ENCODE data around the gene LY86.

The LY86 gene

DNA sequence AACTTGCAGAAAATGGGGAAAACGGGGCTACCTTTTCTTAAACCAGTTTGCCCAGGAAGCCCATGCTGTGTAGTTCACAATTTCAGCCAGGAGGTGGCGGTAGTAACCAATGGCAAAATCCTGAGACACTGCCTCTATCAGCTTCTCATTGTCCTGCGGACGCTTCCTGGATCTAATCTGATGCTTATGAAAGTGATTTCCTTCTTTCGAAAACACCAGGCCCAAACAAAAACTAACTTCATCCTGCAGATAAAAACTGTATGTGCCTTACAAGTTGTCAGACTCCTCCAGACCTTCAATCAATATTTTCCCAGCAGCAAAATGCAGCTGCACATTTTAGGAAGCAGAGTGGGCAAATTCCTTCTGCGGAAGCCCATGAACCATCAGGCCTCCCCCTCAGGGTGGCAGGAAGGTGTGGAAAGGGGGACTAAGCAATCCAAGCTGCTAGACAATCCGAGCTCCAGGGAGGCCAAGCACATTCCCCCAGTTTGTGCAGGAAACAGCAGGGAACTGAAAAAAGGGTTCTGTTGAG lies 88.5 kb downstream of the LY86 start:
- Histone ChIP-seq H3K4me1 (ENCODE audit: control insufficient read depth in 5 of 5, insufficient read depth in 5 of 5, low read length in 5 of 5) (peaks cover 4 to 45% (median 38%) of the 10 kb centered on the region in 5 donors), H3K27ac (ENCODE audit: low read depth, low read length) (peak overlapping the region; percentile 66), H3K9ac (ENCODE audit: low read length in 5 of 5) (no peak overlapping the region)

DNA sequence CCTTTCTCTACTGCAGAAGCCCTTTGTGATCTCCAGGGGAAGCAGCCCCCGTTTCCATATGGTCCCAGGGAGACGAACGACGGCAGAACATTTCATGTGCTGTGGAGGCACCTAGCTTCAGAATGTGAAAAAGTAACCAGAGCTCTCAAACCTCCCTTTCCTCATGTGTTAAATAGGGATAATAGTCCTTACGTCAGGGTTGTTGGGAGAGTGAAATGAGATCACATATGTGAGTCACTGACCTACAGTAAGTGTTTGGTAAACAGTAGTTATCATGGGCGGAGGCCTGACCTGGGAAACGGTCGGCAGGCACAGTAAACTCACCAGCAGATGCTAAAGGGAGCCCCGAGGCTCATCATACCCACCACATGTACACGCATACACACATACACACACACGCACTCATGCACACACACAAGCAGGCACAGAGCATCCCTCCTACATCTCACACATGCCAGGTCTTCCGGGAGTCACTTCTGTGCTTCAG lies 89.7 kb downstream of the LY86 start:
- Histone ChIP-seq H3K9ac (ENCODE audit: low read length in 5 of 5) (no peak overlapping the region), H3K27me3 (ENCODE audit: control insufficient read depth in 5 of 5, insufficient read depth in 4 of 5, low read length in 5 of 5) (no peaks in the 10 kb centered on the region), H3K9me3 (ENCODE audit: control insufficient read depth in 5 of 5, low read length in 5 of 5) (no peaks in the 10 kb centered on the region), H3K27ac (ENCODE audit: low read depth, low read length) (no peak overlapping the region), H3K4me1 (ENCODE audit: control insufficient read depth in 5 of 5, insufficient read depth in 5 of 5, low read length in 5 of 5) (peaks cover 6 to 52% (median 44%) of the 10 kb centered on the region in 5 donors), H3K4me3 (ENCODE audit: low read depth in 1 of 5, low read length in 5 of 5) (no peak overlapping the region), H3K36me3 (ENCODE audit: control insufficient read depth in 5 of 5, insufficient read depth in 5 of 5, low read length in 5 of 5) (no peaks in the 10 kb centered on the region)

More for the DNA sequence above, 88.5 kb downstream of the LY86 start:
- no peaks in the 10 kb centered on the region for H3K27me3 ChIP-seq (ENCODE audit: control insufficient read depth in 5 of 5, insufficient read depth in 4 of 5, low read length in 5 of 5)
- H3K4me3 ChIP-seq (ENCODE audit: low read depth in 1 of 5, low read length in 5 of 5), result peak overlapping the region in 1 of 5 donors; percentile 24
- no peaks in the 10 kb centered on the region for H3K36me3 ChIP-seq (ENCODE audit: control insufficient read depth in 5 of 5, insufficient read depth in 5 of 5, low read length in 5 of 5)
- no peaks in the 10 kb centered on the region for H3K9me3 ChIP-seq (ENCODE audit: control insufficient read depth in 5 of 5, low read length in 5 of 5)

DNA sequence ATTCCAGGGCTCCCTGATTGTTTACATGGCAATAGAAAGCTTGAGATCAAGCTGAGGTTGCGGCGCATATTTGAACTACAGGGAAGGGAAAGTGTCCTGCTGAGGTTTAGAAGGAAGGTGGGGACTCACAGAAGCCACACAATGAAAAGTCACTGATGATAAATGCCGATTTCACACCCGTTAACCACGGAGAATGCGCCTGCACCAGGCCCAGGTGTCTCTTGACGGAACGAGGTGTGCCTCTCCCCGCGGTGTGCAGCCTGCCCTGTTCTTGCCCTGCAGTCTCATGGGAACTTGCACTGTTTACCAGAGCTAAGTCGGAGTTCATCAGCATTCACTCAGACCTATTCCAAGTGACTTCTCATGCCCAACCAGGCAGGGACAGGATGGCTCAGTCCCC lies 90.3 kb downstream of the LY86 start:
- Histone ChIP-seq H3K4me1 (ENCODE audit: control insufficient read depth in 5 of 5, insufficient read depth in 5 of 5, low read length in 5 of 5) (peaks cover 6 to 53% (median 44%) of the 10 kb centered on the region in 5 donors), H3K9me3 (ENCODE audit: control insufficient read depth in 5 of 5, low read length in 5 of 5) (no peaks in the 10 kb centered on the region), H3K36me3 (ENCODE audit: control insufficient read depth in 5 of 5, insufficient read depth in 5 of 5, low read length in 5 of 5) (no peaks in the 10 kb centered on the region), H3K4me3 (ENCODE audit: low read depth in 1 of 5, low read length in 5 of 5) (no peak overlapping the region), H3K9ac (ENCODE audit: low read length in 5 of 5) (no peak overlapping the region), H3K27me3 (ENCODE audit: control insufficient read depth in 5 of 5, insufficient read depth in 4 of 5, low read length in 5 of 5) (no peaks in the 10 kb centered on the region), H3K27ac (ENCODE audit: low read depth, low read length) (no peak overlapping the region)

DNA sequence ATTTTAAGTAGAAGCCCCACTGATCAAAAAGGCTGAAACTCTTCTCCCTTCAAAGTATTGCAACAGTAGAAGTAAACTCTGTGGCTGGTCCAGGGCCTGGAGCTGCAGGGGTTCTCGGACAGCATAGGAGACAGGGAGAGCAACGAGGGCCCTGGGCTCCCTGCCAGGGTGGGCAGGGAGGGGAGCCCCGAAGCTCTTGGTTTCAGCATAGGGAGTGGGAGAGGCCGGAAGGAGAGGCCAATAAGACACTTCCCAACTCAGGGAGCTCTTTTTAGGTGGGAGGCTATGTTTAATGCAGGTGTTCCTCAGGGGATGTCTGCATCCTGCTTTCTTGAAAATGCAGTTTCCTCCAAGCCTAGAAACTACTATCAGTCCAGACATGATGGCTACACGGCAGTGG lies 91.1 kb downstream of the LY86 start:
- Histone ChIP-seq H3K9me3 (ENCODE audit: control insufficient read depth in 5 of 5, low read length in 5 of 5) (no peaks in the 10 kb centered on the region), H3K4me1 (ENCODE audit: control insufficient read depth in 5 of 5, insufficient read depth in 5 of 5, low read length in 5 of 5) (peaks cover 6 to 58% (median 45%) of the 10 kb centered on the region in 5 donors)

DNA sequence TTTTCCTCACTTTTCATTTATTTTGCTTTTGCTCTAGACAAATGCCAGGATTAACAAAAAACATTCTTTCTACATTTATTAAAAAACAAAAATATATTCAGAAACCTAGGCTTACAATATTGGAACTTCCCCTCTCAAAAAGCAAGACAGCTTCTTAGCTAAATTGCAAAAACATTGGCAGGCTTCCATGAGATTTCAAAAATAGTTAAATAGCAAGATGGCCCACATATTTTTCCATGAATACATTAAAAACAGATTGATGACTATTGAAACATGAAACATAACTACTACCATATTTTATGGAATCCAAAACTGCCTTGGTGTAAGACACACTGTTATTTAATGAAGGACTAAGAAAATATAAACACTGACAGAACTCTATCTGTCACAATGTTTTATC lies 92.0 kb downstream of the LY86 start:
- H3K4me1 ChIP-seq (ENCODE audit: control insufficient read depth in 5 of 5, insufficient read depth in 5 of 5, low read length in 5 of 5), result peaks cover 6 to 58% (median 45%) of the 10 kb centered on the region in 5 donors

More for the DNA sequence above, 91.1 kb downstream of the LY86 start:
- Histone ChIP-seq H3K27me3 (ENCODE audit: control insufficient read depth in 5 of 5, insufficient read depth in 4 of 5, low read length in 5 of 5) (no peaks in the 10 kb centered on the region), H3K9ac (ENCODE audit: low read length in 5 of 5) (no peak overlapping the region), H3K36me3 (ENCODE audit: control insufficient read depth in 5 of 5, insufficient read depth in 5 of 5, low read length in 5 of 5) (no peaks in the 10 kb centered on the region), H3K4me3 (ENCODE audit: low read depth in 1 of 5, low read length in 5 of 5) (no peak overlapping the region), H3K27ac (ENCODE audit: low read depth, low read length) (peak overlapping the region; percentile 84)

DNA sequence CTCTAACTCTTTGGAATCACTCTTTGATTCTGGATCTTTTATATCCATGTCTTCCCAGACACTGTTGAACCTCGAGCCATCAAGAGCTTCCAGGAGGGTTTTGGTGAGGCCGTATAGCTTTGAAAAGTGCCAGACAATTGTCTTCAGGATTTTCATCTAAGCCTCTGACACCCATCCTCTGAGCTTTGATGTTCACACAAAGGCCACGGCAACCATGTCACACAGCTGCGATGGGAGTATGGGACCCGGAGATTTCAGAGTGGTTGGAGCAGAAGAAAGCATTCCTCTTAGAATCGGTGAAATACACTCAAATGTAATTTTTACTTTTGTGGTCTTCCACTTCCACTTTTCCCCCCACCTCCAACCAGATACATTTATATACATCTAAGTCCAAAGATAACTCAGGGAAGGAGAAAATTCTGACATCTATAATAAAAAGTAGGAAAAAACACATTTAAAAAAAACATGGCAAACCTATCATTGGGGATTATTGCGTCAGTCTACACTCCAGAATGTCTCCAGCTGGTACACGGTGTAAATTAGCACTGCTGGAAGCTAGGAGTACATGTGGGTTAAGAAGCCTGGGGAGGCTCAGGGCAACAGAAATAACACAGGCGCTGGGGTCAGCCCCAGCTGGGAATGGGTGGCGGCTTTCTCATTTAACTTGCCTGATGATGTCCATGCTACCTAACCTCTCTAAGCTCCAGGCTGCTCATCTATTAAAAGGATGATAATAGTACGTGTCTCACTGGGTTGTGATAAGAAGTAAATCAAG lies 92.7 kb downstream of the LY86 start:
- no peak overlapping the region for H3K4me3 ChIP-seq (ENCODE audit: low read depth in 1 of 5, low read length in 5 of 5)
- no peaks in the 10 kb centered on the region for H3K27me3 ChIP-seq (ENCODE audit: control insufficient read depth in 5 of 5, insufficient read depth in 4 of 5, low read length in 5 of 5)
- peaks cover 6 to 58% (median 45%) of the 10 kb centered on the region in 5 donors for H3K4me1 ChIP-seq (ENCODE audit: control insufficient read depth in 5 of 5, insufficient read depth in 5 of 5, low read length in 5 of 5)
- H3K27ac ChIP-seq (ENCODE audit: low read depth, low read length), result peak overlapping the region; percentile 84
- H3K9ac ChIP-seq (ENCODE audit: low read length in 5 of 5), result peak overlapping the region in 2 of 5 donors; percentile 22 to 24
- no peaks in the 10 kb centered on the region for H3K36me3 ChIP-seq (ENCODE audit: control insufficient read depth in 5 of 5, insufficient read depth in 5 of 5, low read length in 5 of 5)
- no peaks in the 10 kb centered on the region for H3K9me3 ChIP-seq (ENCODE audit: control insufficient read depth in 5 of 5, low read length in 5 of 5)

More for the DNA sequence above, 92.0 kb downstream of the LY86 start:
- no peaks in the 10 kb centered on the region for H3K27me3 ChIP-seq (ENCODE audit: control insufficient read depth in 5 of 5, insufficient read depth in 4 of 5, low read length in 5 of 5)
- peak overlapping the region; percentile 84 for H3K27ac ChIP-seq (ENCODE audit: low read depth, low read length)
- peak overlapping the region in 1 of 5 donors; percentile 24 for H3K9ac ChIP-seq (ENCODE audit: low read length in 5 of 5)
- H3K36me3 ChIP-seq (ENCODE audit: control insufficient read depth in 5 of 5, insufficient read depth in 5 of 5, low read length in 5 of 5), result no peaks in the 10 kb centered on the region
- no peaks in the 10 kb centered on the region for H3K9me3 ChIP-seq (ENCODE audit: control insufficient read depth in 5 of 5, low read length in 5 of 5)
- H3K4me3 ChIP-seq (ENCODE audit: low read depth in 1 of 5, low read length in 5 of 5), result no peak overlapping the region

DNA sequence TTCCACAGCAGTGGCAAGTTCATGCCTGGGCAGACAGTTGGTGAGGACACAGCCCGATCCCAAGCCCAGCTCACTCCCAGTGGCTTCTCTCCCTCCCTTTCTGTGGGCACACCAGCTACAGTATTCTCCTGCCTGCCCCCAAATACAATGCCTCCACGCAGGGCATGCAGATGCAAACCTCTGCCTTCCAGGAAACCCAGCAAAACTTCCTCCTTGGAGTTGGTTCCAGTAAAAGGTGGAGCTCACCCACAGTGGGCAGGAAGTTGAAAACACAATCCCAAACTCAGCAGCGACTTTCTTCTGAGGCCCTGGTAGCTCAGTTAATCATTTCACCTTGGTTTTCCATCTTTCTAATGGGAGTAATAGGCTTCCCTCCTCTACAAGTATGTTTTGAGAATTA lies 93.7 kb downstream of the LY86 start:
- Histone ChIP-seq H3K4me1 (ENCODE audit: control insufficient read depth in 5 of 5, insufficient read depth in 5 of 5, low read length in 5 of 5) (peaks cover 3 to 57% (median 45%) of the 10 kb centered on the region in 5 donors), H3K9me3 (ENCODE audit: control insufficient read depth in 5 of 5, low read length in 5 of 5) (no peaks in the 10 kb centered on the region), H3K9ac (ENCODE audit: low read length in 5 of 5) (peak overlapping the region in 2 of 5 donors; percentile 12 to 19), H3K27me3 (ENCODE audit: control insufficient read depth in 5 of 5, insufficient read depth in 4 of 5, low read length in 5 of 5) (no peaks in the 10 kb centered on the region), H3K36me3 (ENCODE audit: control insufficient read depth in 5 of 5, insufficient read depth in 5 of 5, low read length in 5 of 5) (no peaks in the 10 kb centered on the region), H3K4me3 (ENCODE audit: low read depth in 1 of 5, low read length in 5 of 5) (no peak overlapping the region), H3K27ac (ENCODE audit: low read depth, low read length) (peak overlapping the region; percentile 84)

DNA sequence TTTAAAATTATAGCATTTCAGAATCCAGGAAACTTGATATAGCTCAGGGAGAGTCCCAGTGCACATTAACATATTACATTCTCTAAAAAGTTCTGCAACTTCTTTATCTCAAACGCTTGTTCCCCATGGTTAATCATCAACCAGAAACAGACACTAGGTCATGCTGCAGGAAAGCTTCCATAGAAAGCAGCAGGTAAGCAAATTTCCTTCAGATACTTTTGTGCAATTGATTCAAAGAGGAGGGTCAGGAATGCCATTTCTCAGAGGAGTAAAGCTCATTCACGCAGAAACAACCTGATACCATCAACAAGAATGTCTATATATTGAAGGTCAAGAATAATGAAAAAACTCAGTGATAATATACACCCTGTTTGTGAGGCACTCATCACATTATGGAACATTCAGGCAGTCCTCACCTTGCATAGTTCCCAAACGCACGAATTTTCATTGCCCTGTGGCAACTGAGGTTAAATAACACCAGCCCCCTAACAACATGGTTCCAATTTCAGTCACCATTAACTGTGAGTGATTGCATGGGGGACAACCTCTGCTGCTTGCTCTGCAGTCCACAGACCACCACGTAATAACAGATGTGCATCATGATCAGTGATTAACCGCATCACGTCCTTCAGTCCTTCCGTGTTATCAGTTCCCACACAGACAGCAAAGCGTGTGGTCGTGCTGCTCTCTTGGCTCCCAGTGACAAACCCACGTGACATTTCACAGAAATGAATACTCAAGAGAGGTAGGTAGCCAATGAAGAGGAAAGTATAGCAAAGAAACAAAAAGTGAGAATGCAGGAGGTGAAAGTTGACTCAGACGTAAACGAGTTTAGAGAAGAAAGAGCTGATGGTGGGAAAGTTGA lies 95.7 kb downstream of the LY86 start:
- H3K27me3 ChIP-seq (ENCODE audit: control insufficient read depth in 5 of 5, insufficient read depth in 4 of 5, low read length in 5 of 5), result no peaks in the 10 kb centered on the region
- H3K9me3 ChIP-seq (ENCODE audit: control insufficient read depth in 5 of 5, low read length in 5 of 5), result no peaks in the 10 kb centered on the region
- H3K4me1 ChIP-seq (ENCODE audit: control insufficient read depth in 5 of 5, insufficient read depth in 5 of 5, low read length in 5 of 5), result peaks cover 2 to 65% (median 51%) of the 10 kb centered on the region in 5 donors
- no peak overlapping the region for H3K4me3 ChIP-seq (ENCODE audit: low read depth in 1 of 5, low read length in 5 of 5)
- H3K9ac ChIP-seq (ENCODE audit: low read length in 5 of 5), result no peak overlapping the region
- H3K36me3 ChIP-seq (ENCODE audit: control insufficient read depth in 5 of 5, insufficient read depth in 5 of 5, low read length in 5 of 5), result no peaks in the 10 kb centered on the region
- no peak overlapping the region for H3K27ac ChIP-seq (ENCODE audit: low read depth, low read length)

DNA sequence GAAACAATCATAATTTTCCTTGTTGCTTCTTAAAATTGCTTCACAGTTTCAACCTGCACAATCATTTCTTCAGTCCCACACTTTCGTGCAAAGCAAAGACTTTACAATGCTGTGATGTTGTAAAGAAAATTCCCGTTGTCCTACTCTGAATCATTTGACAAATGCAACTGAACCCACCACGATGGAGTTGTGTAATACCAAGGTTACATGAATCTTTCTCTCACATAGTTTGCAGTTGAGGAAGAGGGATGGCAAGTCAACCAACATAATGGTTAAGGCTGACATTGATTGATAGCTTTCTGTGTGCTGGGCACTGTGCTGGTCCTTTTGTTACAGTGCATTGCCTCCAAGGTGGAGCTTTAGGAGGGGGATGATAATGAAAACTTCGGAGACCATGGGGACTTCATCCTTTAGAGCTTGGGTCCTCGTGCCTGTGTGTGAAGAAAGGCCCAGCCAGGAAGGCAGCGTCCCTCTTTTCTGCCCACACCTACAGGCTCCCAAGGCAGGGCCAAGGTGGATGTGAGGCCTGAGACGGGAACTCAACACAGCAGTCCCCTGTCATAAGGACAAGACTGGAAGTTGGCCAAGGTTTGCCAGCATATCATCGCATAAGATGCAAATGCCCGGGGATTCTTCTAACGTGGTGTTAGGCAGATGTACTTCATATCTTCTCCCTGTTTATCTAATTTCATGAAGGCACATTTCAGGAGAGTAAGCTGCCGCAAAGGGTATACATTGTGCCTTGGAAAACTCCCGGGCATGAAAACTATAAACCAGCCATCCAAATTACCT lies 96.9 kb downstream of the LY86 start:
- no peak overlapping the region for H3K27ac ChIP-seq (ENCODE audit: low read depth, low read length)
- no peaks in the 10 kb centered on the region for H3K27me3 ChIP-seq (ENCODE audit: control insufficient read depth in 5 of 5, insufficient read depth in 4 of 5, low read length in 5 of 5)
- H3K9ac ChIP-seq (ENCODE audit: low read length in 5 of 5), result no peak overlapping the region
- peaks cover 11 to 64% (median 51%) of the 10 kb centered on the region in 5 donors for H3K4me1 ChIP-seq (ENCODE audit: control insufficient read depth in 5 of 5, insufficient read depth in 5 of 5, low read length in 5 of 5)
- H3K9me3 ChIP-seq (ENCODE audit: control insufficient read depth in 5 of 5, low read length in 5 of 5), result no peaks in the 10 kb centered on the region
- no peak overlapping the region for H3K4me3 ChIP-seq (ENCODE audit: low read depth in 1 of 5, low read length in 5 of 5)
- H3K36me3 ChIP-seq (ENCODE audit: control insufficient read depth in 5 of 5, insufficient read depth in 5 of 5, low read length in 5 of 5), result no peaks in the 10 kb centered on the region

Data from subcutaneous abdominal adipose tissue (tissue), 5 donors.